HepG2 (cell line): ENCODE results near the gene GNA12. TPM values are rescaled to one million over a fixed set of nuclear protein-coding genes. Genes with fewer than 3 reads are reported as not detected.

Experiments
- ATAC-seq: fragments of 200-7000 bp; cut with Tn5 transposase; 3 replicates; pipeline ENCODE4 v1.9.1; 2020; ENCODE audit warnings: mild to moderate bottlenecking, moderate library complexity
- BruUV-seq: library from RNA; stranded (reverse); fragments of 400-500 nt; replicated peaks from 2 replicates; lab custom pipeline; 2021; lab: Mats Ljungman, UMichigan
- CTCF ChIA-PET: fragments of 300-600 bp; formaldehyde crosslinking; extraction: SDS; loops from one replicate; lab custom pipeline; 2021; ENCODE audit warnings: low total read pairs, inconsistent platforms, low intra/inter-chr PET ratio; lab: Yijun Ruan, JAX
- POLR2A ChIA-PET: fragments of 350-600 bp; sonication (Branson Sonifier 250); formaldehyde crosslinking; loops from one replicate; lab custom pipeline; 2020; ENCODE audit warnings: antibody characterized with exemption, inconsistent platforms; lab: Yijun Ruan, JAX
- DNase-seq: peaks from one replicate; pipeline ENCODE4 v3.0.0-alpha.2; 2015; ENCODE audit warnings: low spot score
- FAIRE-seq: peaks from 3 replicates; lab custom pipeline; 2011; peaks lifted over from hg19 to GRCh38; lab: Jason Lieb, UNC
- H2AFZ ChIP-seq: one replicate; pipeline ENCODE4 v1.6.1; 2011; ENCODE audit warnings: low read length, inconsistent platforms
- H3K27ac ChIP-seq: fragments of 300-600 bp; 3 replicates; pipeline ENCODE4 v1.8.0; 2011; ENCODE audit warnings: mixed run types, mild to moderate bottlenecking, mixed read lengths, low read length, inconsistent platforms; ENCODE audit not compliant: insufficient read depth; ENCODE audit errors: extremely low read length
- H3K27me3 ChIP-seq, 2 experiments: fragments of 200-600 bp in 1 of 2; 2 replicates in 1 of 2; 3 replicates in 1 of 2; pipeline versions ENCODE4 v1.6.0 to v1.8.0; 2011; ENCODE audit warnings: low read length in 2 of 2, mild to moderate bottlenecking in 2 of 2, moderate library complexity in 2 of 2, inconsistent platforms in 1 of 2; ENCODE audit not compliant: insufficient read depth in 2 of 2, control insufficient read depth in 1 of 2
- H3K36me3 ChIP-seq, 2 experiments: fragments of 200-600 bp in 1 of 2; replicated peaks in 1 of 2; 2 replicates in 1 of 2; 3 replicates in 1 of 2; pipeline versions ENCODE4 v1.5.1 to v1.8.0; 2011; ENCODE audit warnings: low read length in 2 of 2, inconsistent platforms in 1 of 2; ENCODE audit not compliant: insufficient read depth in 2 of 2, control insufficient read depth in 1 of 2
- H3K4me1 ChIP-seq: 2 replicates; pipeline ENCODE4 v1.5.1; 2012; ENCODE audit warnings: low read length, inconsistent platforms; ENCODE audit not compliant: insufficient read depth
- H3K4me2 ChIP-seq: 2 replicates; pipeline ENCODE4 v1.6.0; 2011; ENCODE audit warnings: low read depth, low read length, inconsistent platforms
- H3K4me3 ChIP-seq, 3 experiments: fragments of 200-600 bp in 1 of 3; sonication (generic), shearing (Covaris generic) in 1 of 3; replicated peaks in 1 of 3; 2 replicates each; pipeline ENCODE4 v1.5.1; 2011 to 2016; ENCODE audit warnings: low read length in 3 of 3, inconsistent platforms in 2 of 3, low read depth in 2 of 3, mild to moderate bottlenecking in 2 of 3, control low read depth in 1 of 3, mixed read lengths in 1 of 3; ENCODE audit not compliant: insufficient read depth in 1 of 3
- H3K79me2 ChIP-seq: one replicate; pipeline ENCODE4 v1.6.1; 2011; ENCODE audit warnings: low read length, inconsistent platforms; ENCODE audit not compliant: insufficient read depth
- H3K9ac ChIP-seq: 2 replicates; pipeline ENCODE4 v1.6.0; 2011; ENCODE audit warnings: mild to moderate bottlenecking, low read depth, low read length, inconsistent platforms; ENCODE audit not compliant: insufficient read depth
- H3K9me3 ChIP-seq: 2 replicates; pipeline ENCODE4 v1.5.1; 2012; ENCODE audit warnings: mild to moderate bottlenecking, low read length
- H4K20me1 ChIP-seq: 2 replicates; pipeline ENCODE4 v1.6.0; 2011; ENCODE audit warnings: inconsistent platforms, mild to moderate bottlenecking, low read length, moderate library complexity; ENCODE audit not compliant: insufficient read depth
- ARID2 ChIP-seq: sonication (generic); formaldehyde crosslinking; IDR thresholded peaks from 2 replicates; pipeline ENCODE4 v1.8.1; 2022; ENCODE audit warnings: mild to moderate bottlenecking, missing genetic modification reagents, borderline replicate concordance
- HNRNPH1 ChIP-seq: fragments of 200-400 bp; formaldehyde crosslinking; optimal IDR thresholded peaks from 2 replicates; pipeline ENCODE3; 2017; ENCODE audit warnings: mild to moderate bottlenecking, low read depth, low read length
- RBAK ChIP-seq: sonication (generic); formaldehyde crosslinking; IDR thresholded peaks from 2 replicates; pipeline ENCODE4 v1.5.1; 2020; ENCODE audit warnings: mild to moderate bottlenecking, missing genetic modification reagents
- SMAD9 ChIP-seq: sonication (generic); formaldehyde crosslinking; IDR thresholded peaks from 2 replicates; pipeline ENCODE4 v1.5.1; 2020; ENCODE audit warnings: mild to moderate bottlenecking, missing genetic modification reagents
- TCF7 ChIP-seq: sonication (generic); IDR thresholded peaks from 2 replicates; pipeline ENCODE4 v1.6.1; 2016; ENCODE audit warnings: antibody characterized with exemption, low read depth
- ZKSCAN5 ChIP-seq: sonication (generic); formaldehyde crosslinking; IDR thresholded peaks from 2 replicates; pipeline ENCODE4 v1.5.1; 2020; ENCODE audit warnings: mild to moderate bottlenecking, missing genetic modification reagents
- ZNF329 ChIP-seq: sonication (generic); formaldehyde crosslinking; IDR thresholded peaks from 2 replicates; pipeline ENCODE4 v1.9.0; 2021; ENCODE audit warnings: low read depth, mild to moderate bottlenecking, missing genetic modification reagents
- ZNF343 ChIP-seq: sonication (generic); formaldehyde crosslinking; IDR thresholded peaks from 2 replicates; pipeline ENCODE4 v1.4.0; 2020; ENCODE audit warnings: mild to moderate bottlenecking, missing genetic modification reagents
- WGBS: methylation state at CpG from one replicate; pipeline ENCODE4 v1.1.6; 2017; ENCODE audit warnings: low lambda C conversion rate; 5-methylcytosine and 5-hydroxymethylcytosine counted together
- in situ Hi-C: cut with HindIII; loops from 2 replicates; pipeline ENCODE4 v1.10.0; 2017; ENCODE audit warnings: low pct_unique_long_range_greater_than_20kb; ENCODE audit not compliant: extremely low pct_ligation_motif_present
- intact Hi-C: fragments of 100-400 bp; cut with micrococcal nuclease; formaldehyde crosslinking; loops from one replicate; pipeline ENCODE4 v1.10.0; 2022; ENCODE audit not compliant: unreplicated experiment
- polyA plus RNA-seq, 8 experiments: library from polyadenylated mRNA; depleted of rRNA in 3 of 8; stranded (reverse) in 7 of 8; unstranded in 1 of 8; fragments of >200 nt; fragmentation: Illumina TruSeq in 4 of 8; extraction: Trizol in 4 of 8; gene quantifications; 2 replicates each; pipeline versions ENCODE4 v1.2.1 to v1.2.3, GENCODE V29; 2011 to 2016; ENCODE audit warnings: low read depth in 4 of 8, missing spikeins in 1 of 8, mixed read lengths in 1 of 8; ENCODE audit not compliant: insufficient read depth in 1 of 8
- total RNA-seq, 5 experiments: library from RNA; depleted of rRNA; stranded (reverse); fragments of >200 nt; fragmentation: Illumina TruSeq; extraction: Trizol; gene quantifications; 2 replicates each; pipeline ENCODE4 v1.2.3, GENCODE V29; 2016; ENCODE audit warnings: low read depth in 1 of 5
- TF ChIP-seq, protein P1 (sequence below), 2 experiments: fragments of 450-650 bp in 1 of 2; sonication (generic) in 1 of 2; formaldehyde crosslinking in 1 of 2; IDR thresholded peaks; 2 replicates each; pipeline versions ENCODE4 v1.6.1 to v1.8.0; 2016 to 2022; ENCODE audit warnings: antibody characterized with exemption in 1 of 2, mild to moderate bottlenecking in 1 of 2, missing genetic modification reagents in 1 of 2
- TF ChIP-seq, protein P2 (sequence below): sonication (generic); formaldehyde crosslinking; IDR thresholded peaks from 2 replicates; pipeline ENCODE4 v1.4.0; 2020; ENCODE audit warnings: mild to moderate bottlenecking, missing genetic modification reagents
- TF ChIP-seq, protein P3 (sequence below): sonication (generic); formaldehyde crosslinking; IDR thresholded peaks from 2 replicates; pipeline ENCODE4 v1.8.1; 2023; ENCODE audit warnings: mild to moderate bottlenecking, missing genetic modification reagents, borderline replicate concordance
- TF ChIP-seq, protein P4 (sequence below): sonication (generic); formaldehyde crosslinking; IDR thresholded peaks from 2 replicates; pipeline ENCODE4 v1.9.0; 2021; ENCODE audit warnings: missing genetic modification reagents, mild to moderate bottlenecking, borderline replicate concordance

Gene GNA12
- total and polyA plus RNA-seq, 2 of the 13 experiments (the other 11 are each of a cell fraction or from before 2014, with no cell fraction given), result 16.2 to 50.9 TPM

DNA sequence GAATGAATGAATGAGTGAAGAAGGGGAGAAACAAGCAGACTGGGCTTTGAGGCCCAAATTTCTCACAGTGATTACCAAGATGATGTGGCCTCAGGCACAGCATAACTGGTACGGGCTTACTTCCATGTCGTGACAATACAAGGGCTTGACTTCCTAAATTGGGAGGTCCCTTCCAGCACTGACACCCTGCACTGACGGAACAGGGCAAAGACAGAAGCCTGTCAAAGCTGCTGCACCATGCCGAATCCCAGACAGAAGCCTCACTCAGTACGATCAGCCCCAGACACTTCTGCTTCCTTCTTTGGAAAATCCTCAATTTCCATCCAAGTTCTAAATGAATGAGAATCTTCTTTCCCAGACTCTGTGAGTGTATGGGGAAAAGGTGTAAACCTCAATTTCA lies 51.9 kb downstream of the GNA12 start:
- peaks cover 6% of the 10 kb centered on the region; the same call in 1 of the 2 replicates for H3K4me1 ChIP-seq
- H3K27me3 ChIP-seq, result no peaks in the 10 kb centered on the region
- H3K27ac ChIP-seq, result no peak overlapping the region
- H3K9ac ChIP-seq, result no peak overlapping the region
- H3K79me2 ChIP-seq, result peaks cover 23% of the 10 kb centered on the region
- no peak for FAIRE-seq
- POLR2A ChIA-PET, result no interaction called here
- H3K4me3 ChIP-seq, result no peak overlapping the region
- no peak for DNase-seq
- in situ Hi-C loops (no loop called here), intact Hi-C loops (no loop called here)
- no peaks in the 10 kb centered on the region for H3K9me3 ChIP-seq
- H2AFZ ChIP-seq, result no peak overlapping the region
- H3K36me3 ChIP-seq, result peaks cover 29 to 68% of the 10 kb centered on the region in 2 experiments
- ATAC-seq, result no peak
- 98% methylated on average over 5 of the region's 5 CpGs for WGBS
- CTCF ChIA-PET, result no interaction called here
- H4K20me1 ChIP-seq, result no peaks in the 10 kb centered on the region
- no TSS peak for BruUV-seq
- no peak overlapping the region for H3K4me2 ChIP-seq
- TF ChIP-seq ZNF329 (CRISPR knock-in tag), result no peak
- no peak for TF ChIP-seq HNRNPH1
- TF ChIP-seq, protein P1, sequence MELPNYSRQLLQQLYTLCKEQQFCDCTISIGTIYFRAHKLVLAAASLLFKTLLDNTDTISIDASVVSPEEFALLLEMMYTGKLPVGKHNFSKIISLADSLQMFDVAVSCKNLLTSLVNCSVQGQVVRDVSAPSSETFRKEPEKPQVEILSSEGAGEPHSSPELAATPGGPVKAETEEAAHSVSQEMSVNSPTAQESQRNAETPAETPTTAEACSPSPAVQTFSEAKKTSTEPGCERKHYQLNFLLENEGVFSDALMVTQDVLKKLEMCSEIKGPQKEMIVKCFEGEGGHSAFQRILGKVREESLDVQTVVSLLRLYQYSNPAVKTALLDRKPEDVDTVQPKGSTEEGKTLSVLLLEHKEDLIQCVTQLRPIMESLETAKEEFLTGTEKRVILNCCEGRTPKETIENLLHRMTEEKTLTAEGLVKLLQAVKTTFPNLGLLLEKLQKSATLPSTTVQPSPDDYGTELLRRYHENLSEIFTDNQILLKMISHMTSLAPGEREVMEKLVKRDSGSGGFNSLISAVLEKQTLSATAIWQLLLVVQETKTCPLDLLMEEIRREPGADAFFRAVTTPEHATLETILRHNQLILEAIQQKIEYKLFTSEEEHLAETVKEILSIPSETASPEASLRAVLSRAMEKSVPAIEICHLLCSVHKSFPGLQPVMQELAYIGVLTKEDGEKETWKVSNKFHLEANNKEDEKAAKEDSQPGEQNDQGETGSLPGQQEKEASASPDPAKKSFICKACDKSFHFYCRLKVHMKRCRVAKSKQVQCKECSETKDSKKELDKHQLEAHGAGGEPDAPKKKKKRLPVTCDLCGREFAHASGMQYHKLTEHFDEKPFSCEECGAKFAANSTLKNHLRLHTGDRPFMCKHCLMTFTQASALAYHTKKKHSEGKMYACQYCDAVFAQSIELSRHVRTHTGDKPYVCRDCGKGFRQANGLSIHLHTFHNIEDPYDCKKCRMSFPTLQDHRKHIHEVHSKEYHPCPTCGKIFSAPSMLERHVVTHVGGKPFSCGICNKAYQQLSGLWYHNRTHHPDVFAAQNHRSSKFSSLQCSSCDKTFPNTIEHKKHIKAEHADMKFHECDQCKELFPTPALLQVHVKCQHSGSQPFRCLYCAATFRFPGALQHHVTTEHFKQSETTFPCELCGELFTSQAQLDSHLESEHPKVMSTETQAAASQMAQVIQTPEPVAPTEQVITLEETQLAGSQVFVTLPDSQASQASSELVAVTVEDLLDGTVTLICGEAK (IDR thresholded peaks at IDR 0.05), result no peak
- TF ChIP-seq, protein P1 (CRISPR knock-in tag; IDR thresholded peaks at IDR 0.05), result no peak
- no peak for TF ChIP-seq TCF7
- TF ChIP-seq RBAK, result no peak
- TF ChIP-seq, protein P2, sequence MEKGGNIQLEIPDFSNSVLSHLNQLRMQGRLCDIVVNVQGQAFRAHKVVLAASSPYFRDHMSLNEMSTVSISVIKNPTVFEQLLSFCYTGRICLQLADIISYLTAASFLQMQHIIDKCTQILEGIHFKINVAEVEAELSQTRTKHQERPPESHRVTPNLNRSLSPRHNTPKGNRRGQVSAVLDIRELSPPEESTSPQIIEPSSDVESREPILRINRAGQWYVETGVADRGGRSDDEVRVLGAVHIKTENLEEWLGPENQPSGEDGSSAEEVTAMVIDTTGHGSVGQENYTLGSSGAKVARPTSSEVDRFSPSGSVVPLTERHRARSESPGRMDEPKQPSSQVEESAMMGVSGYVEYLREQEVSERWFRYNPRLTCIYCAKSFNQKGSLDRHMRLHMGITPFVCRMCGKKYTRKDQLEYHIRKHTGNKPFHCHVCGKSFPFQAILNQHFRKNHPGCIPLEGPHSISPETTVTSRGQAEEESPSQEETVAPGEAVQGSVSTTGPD (CRISPR knock-in tag), result no peak
- TF ChIP-seq, protein P3, sequence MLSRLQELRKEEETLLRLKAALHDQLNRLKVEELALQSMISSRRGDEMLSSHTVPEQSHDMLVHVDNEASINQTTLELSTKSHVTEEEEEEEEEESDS, result no peak
- TF ChIP-seq SMAD9 (CRISPR knock-in tag), result no peak
- TF ChIP-seq, protein P4, sequence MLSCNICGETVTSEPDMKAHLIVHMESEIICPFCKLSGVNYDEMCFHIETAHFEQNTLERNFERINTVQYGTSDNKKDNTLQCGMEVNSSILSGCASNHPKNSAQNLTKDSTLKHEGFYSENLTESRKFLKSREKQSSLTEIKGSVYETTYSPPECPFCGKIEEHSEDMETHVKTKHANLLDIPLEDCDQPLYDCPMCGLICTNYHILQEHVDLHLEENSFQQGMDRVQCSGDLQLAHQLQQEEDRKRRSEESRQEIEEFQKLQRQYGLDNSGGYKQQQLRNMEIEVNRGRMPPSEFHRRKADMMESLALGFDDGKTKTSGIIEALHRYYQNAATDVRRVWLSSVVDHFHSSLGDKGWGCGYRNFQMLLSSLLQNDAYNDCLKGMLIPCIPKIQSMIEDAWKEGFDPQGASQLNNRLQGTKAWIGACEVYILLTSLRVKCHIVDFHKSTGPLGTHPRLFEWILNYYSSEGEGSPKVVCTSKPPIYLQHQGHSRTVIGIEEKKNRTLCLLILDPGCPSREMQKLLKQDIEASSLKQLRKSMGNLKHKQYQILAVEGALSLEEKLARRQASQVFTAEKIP (CRISPR knock-in tag), result no peak
- no peak for TF ChIP-seq ZKSCAN5 (CRISPR knock-in tag)
- no peak for TF ChIP-seq ZNF343 (CRISPR knock-in tag)
- no peak for TF ChIP-seq ARID2 (CRISPR knock-in tag)
